Measurements from ENCODE around the gene MYH9. TPM values are rescaled to one million over a fixed set of nuclear protein-coding genes. Genes with fewer than 3 reads are reported as not detected.

Gene MYH9
- polyA plus RNA-seq, 1 donor from 2014 or later: 7.1 TPM

GRCh38 chr22:36329254-36330078 is 58.3 kb downstream of the MYH9 start:
- Histone ChIP-seq H3K9me2 (ENCODE audit: insufficient read depth, low read length) (no peaks in the 10 kb centered on the region), H3K79me2 (replicated peaks; ENCODE audit: insufficient read depth, low read length) (no peaks in the 10 kb centered on the region), H3K36me3 (ENCODE audit: insufficient read depth, low read length) (no peaks in the 10 kb centered on the region), H2AFZ (ENCODE audit: low read depth, low read length) (peak overlapping the region; percentile 6), H3K27ac (ENCODE audit: low read length) (peak overlapping the region; percentile 72), H3F3A (ENCODE audit: insufficient read depth, low read length, poor library complexity, severe bottlenecking) (no peaks in the 10 kb centered on the region), H4K20me1 (ENCODE audit: insufficient read depth) (no peaks in the 10 kb centered on the region), H3K4me3 (ENCODE audit: low read length) (peak overlapping the region; percentile 27), H3K4me2 (ENCODE audit: low read length) (no peak overlapping the region), H3K9me3 (ENCODE audit: low read length) (no peaks in the 10 kb centered on the region), H3K27me3 (ENCODE audit: insufficient read depth, low read depth, low read length) (no peaks in the 10 kb centered on the region), H3K9ac (ENCODE audit: low read length) (peak overlapping the region; percentile 69)
- TF ChIP-seq POLR2AphosphoS5 (IDR thresholded peaks at IDR 0.05): peak; percentile 72
- TF ChIP-seq EP300 (conservative IDR thresholded peaks at IDR 0.05; ENCODE audit: poor library complexity, severe bottlenecking): peak; percentile 74
- TF ChIP-seq RAD21 (conservative IDR thresholded peaks at IDR 0.05): no peak
- peak; percentile 11 for TF ChIP-seq CTCF (IDR thresholded peaks at IDR 0.05; ENCODE audit: poor library complexity, severe bottlenecking)
- TF ChIP-seq TAF1 (IDR thresholded peaks at IDR 0.05; ENCODE audit: low read depth): peak; percentile 46
- TF ChIP-seq SMC3 (conservative IDR thresholded peaks at IDR 0.05; ENCODE audit: poor library complexity): no peak
- no peak for TF ChIP-seq EZH2 (IDR thresholded peaks at IDR 0.05; ENCODE audit: borderline replicate concordance, insufficient read depth, low read length, poor library complexity, severe bottlenecking)
- TF ChIP-seq REST (IDR thresholded peaks at IDR 0.05; ENCODE audit: borderline replicate concordance): peak; percentile 99
- TF ChIP-seq MXI1 (conservative IDR thresholded peaks at IDR 0.05; ENCODE audit: poor library complexity, severe bottlenecking): no peak

GRCh38 chr22:36328635-36329253 is 59.0 kb downstream of the MYH9 start:
- Histone ChIP-seq H3F3A (ENCODE audit: insufficient read depth, low read length, poor library complexity, severe bottlenecking) (no peaks in the 10 kb centered on the region), H2AFZ (ENCODE audit: low read depth, low read length) (no peak overlapping the region), H3K27me3 (ENCODE audit: insufficient read depth, low read depth, low read length) (no peaks in the 10 kb centered on the region), H3K9ac (ENCODE audit: low read length) (peak overlapping the region; percentile 69), H3K36me3 (ENCODE audit: insufficient read depth, low read length) (no peaks in the 10 kb centered on the region), H3K4me2 (ENCODE audit: low read length) (no peak overlapping the region), H3K9me3 (ENCODE audit: low read length) (no peaks in the 10 kb centered on the region), H3K4me3 (ENCODE audit: low read length) (peak overlapping the region; percentile 27), H3K9me2 (ENCODE audit: insufficient read depth, low read length) (no peaks in the 10 kb centered on the region), H3K79me2 (replicated peaks; ENCODE audit: insufficient read depth, low read length) (no peaks in the 10 kb centered on the region), H3K27ac (ENCODE audit: low read length) (peak overlapping the region; percentile 72), H4K20me1 (ENCODE audit: insufficient read depth) (no peaks in the 10 kb centered on the region)
- no peak for TF ChIP-seq RAD21 (conservative IDR thresholded peaks at IDR 0.05)
- no peak for TF ChIP-seq REST (IDR thresholded peaks at IDR 0.05; ENCODE audit: borderline replicate concordance)
- TF ChIP-seq CTCF (IDR thresholded peaks at IDR 0.05; ENCODE audit: poor library complexity, severe bottlenecking): no peak
- no peak for TF ChIP-seq MXI1 (conservative IDR thresholded peaks at IDR 0.05; ENCODE audit: poor library complexity, severe bottlenecking)
- no peak for TF ChIP-seq EZH2 (IDR thresholded peaks at IDR 0.05; ENCODE audit: borderline replicate concordance, insufficient read depth, low read length, poor library complexity, severe bottlenecking)
- TF ChIP-seq SMC3 (conservative IDR thresholded peaks at IDR 0.05; ENCODE audit: poor library complexity): no peak
- no peak for TF ChIP-seq POLR2AphosphoS5 (IDR thresholded peaks at IDR 0.05)
- no peak for TF ChIP-seq EP300 (conservative IDR thresholded peaks at IDR 0.05; ENCODE audit: poor library complexity, severe bottlenecking)
